Heart left ventricle (tissue), 13 donors: ENCODE measurements around the gene ADAM8.

Experiments
- POLR2A ChIP-seq, 2 donors: fragments of 450-650 bp; IDR thresholded peaks; one replicate each; pipeline ENCODE4 v1.6.1; 2017; ENCODE audit warnings: antibody characterized with exemption in 2 of 2, mild to moderate bottlenecking in 2 of 2, moderate library complexity in 2 of 2
- TF ChIP-seq, protein P1 (sequence below), 12 donors: fragments of 200-600 bp; sonication (generic) in 4 of 12; IDR thresholded peaks; one replicate each; pipeline versions ENCODE4 v1.5.0 to v1.8.0; 2018 to 2022; ENCODE audit warnings: antibody characterized with exemption in 12 of 12, mild to moderate bottlenecking in 5 of 12
- donor health status: ischemic (EF 13 %, LVEDD 7.1; RV severe dilation, severe dysfunction).
- donor health status: DM: no; HTN: yes; CAD: no.
- donor health status: DM: no; HTN: no; CAD: no.
- donor health status: ischemic (EF 25% LVEDD 6.9; RV normal size, moderate dysfunction).
- donor health status: ischemic (EF 25% LVEDD 5.7; RV mildly dilated, moderate dysfunction).
- donor health status: ischemic (EF 35%, LVEDD 5.7; RV mildly dilated, moderate dysfunction).
- donor health status: nonischemic (EF 11% LVEDD 7.7; RV severe dilation, severe dysfunction).
- donor health status: DM: yes; HTN: yes; CAD: no.
- donor health status: PGD.
- donor health status: ischemic (EF 29% LVEDD 5.4; RV normal size, mild dysfunction).
- donor health status: nonischemic (EF 23%, LVEDD 6.1; RV moderate dilation, normal function).

DNA sequence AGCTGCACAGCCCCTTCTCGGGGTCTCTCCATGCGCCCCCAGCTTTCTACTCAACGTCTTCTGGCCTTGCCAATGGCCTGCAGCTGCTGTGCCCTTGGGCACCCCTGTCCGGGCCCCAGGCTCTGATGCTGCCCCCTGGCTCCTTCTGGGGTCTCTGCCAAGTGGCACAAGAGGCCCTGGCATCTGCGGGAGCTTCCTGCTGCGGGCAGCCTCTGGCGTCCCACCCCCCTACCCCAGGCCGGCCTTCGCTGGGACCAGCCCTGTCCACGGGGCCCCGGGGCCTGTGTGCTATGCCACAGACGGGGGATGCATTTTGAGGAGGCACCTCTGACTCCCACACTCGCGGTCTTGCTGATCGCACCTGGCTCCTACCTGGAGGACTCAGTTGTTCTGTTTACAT, 36.7 kb downstream of the ADAM8 start:
- TF ChIP-seq, protein P1, sequence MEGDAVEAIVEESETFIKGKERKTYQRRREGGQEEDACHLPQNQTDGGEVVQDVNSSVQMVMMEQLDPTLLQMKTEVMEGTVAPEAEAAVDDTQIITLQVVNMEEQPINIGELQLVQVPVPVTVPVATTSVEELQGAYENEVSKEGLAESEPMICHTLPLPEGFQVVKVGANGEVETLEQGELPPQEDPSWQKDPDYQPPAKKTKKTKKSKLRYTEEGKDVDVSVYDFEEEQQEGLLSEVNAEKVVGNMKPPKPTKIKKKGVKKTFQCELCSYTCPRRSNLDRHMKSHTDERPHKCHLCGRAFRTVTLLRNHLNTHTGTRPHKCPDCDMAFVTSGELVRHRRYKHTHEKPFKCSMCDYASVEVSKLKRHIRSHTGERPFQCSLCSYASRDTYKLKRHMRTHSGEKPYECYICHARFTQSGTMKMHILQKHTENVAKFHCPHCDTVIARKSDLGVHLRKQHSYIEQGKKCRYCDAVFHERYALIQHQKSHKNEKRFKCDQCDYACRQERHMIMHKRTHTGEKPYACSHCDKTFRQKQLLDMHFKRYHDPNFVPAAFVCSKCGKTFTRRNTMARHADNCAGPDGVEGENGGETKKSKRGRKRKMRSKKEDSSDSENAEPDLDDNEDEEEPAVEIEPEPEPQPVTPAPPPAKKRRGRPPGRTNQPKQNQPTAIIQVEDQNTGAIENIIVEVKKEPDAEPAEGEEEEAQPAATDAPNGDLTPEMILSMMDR (IDR thresholded peaks at IDR 0.05): no peak
- TF ChIP-seq POLR2A (IDR thresholded peaks at IDR 0.05): no peak
